Stimulated activated CD4-positive, alpha-beta T cell treated with anti-CD3 and anti-CD28 coated beads, Interleukin-15, amount 100 ng/mL, for 24 hours (primary cell): ENCODE data around the gene CACNA1I.

ENCODE experiments used
- DNase-seq: peaks from one replicate; pipeline ENCODE4 v3.0.0-alpha.2; 2020

CACNA1I gene

GRCh38 chr22:39600491-39601179, 30.1 kb downstream of the CACNA1I start:
- DNase-seq, result no peak

GRCh38 chr22:39601180-39601535, 30.6 kb downstream of the CACNA1I start:
- no peak for DNase-seq

- no peak for DNase-seq
These were observed 32.8 kb downstream of the CACNA1I start for GRCh38 chr22:39603345-39603744.

GRCh38 chr22:39610246-39610645, 39.7 kb downstream of the CACNA1I start:
- no peak for DNase-seq

- DNase-seq, result no peak
These were observed 40.2 kb downstream of the CACNA1I start for GRCh38 chr22:39610766-39611165.

GRCh38 chr22:39611360-39611759, 40.8 kb downstream of the CACNA1I start:
- DNase-seq, result no peak

- peak; percentile 22 for DNase-seq
These were observed 42.4 kb downstream of the CACNA1I start for GRCh38 chr22:39612811-39613548.

- DNase-seq, result no peak
These were observed 43.0 kb downstream of the CACNA1I start for GRCh38 chr22:39613549-39613921.

- DNase-seq, result no peak
These were observed 43.9 kb downstream of the CACNA1I start for GRCh38 chr22:39614442-39614841.

GRCh38 chr22:39616051-39616450, 45.5 kb downstream of the CACNA1I start:
- no peak for DNase-seq

GRCh38 chr22:39616781-39617180, 46.2 kb downstream of the CACNA1I start:
- DNase-seq, result no peak

GRCh38 chr22:39617342-39617741, 46.8 kb downstream of the CACNA1I start:
- DNase-seq, result peak; percentile 39

- no peak for DNase-seq
These were observed 47.6 kb downstream of the CACNA1I start for GRCh38 chr22:39617970-39618757.

GRCh38 chr22:39618996-39619530, 48.5 kb downstream of the CACNA1I start:
- DNase-seq, result no peak

GRCh38 chr22:39620924-39621690, 50.6 kb downstream of the CACNA1I start:
- DNase-seq, result no peak

- DNase-seq, result no peak
These were observed 51.3 kb downstream of the CACNA1I start for GRCh38 chr22:39621826-39622225.

- DNase-seq, result peak; percentile 77
These were observed 52.4 kb downstream of the CACNA1I start for GRCh38 chr22:39622881-39623367.

- DNase-seq, result no peak
These were observed 53.3 kb downstream of the CACNA1I start for GRCh38 chr22:39623603-39624500.

GRCh38 chr22:39624501-39624821, 53.9 kb downstream of the CACNA1I start:
- no peak for DNase-seq

- DNase-seq, result no peak
These were observed 55.3 kb downstream of the CACNA1I start for GRCh38 chr22:39625569-39626537.
